Glutamatergic neuron (in vitro differentiated cells): ENCODE results near the gene CFHR3. TPM values are rescaled to one million over a fixed set of nuclear protein-coding genes. Genes with fewer than 3 reads are reported as not detected.

Source experiments
- DNase-seq: peaks from one replicate; pipeline ENCODE4 v3.0.0; 2022
- H3K27ac Mint-ChIP-seq: one replicate; pipeline ENCODE4 v1.8.0; 2020; ENCODE audit warnings: mild to moderate bottlenecking, mixed read lengths, inconsistent platforms; ENCODE audit not compliant: unreplicated experiment
- H3K27me3 Mint-ChIP-seq: one replicate; pipeline ENCODE4 v1.8.0; 2020; ENCODE audit warnings: mild to moderate bottlenecking, moderate library complexity, mixed read lengths, inconsistent platforms; ENCODE audit not compliant: unreplicated experiment
- H3K36me3 Mint-ChIP-seq: one replicate; pipeline ENCODE4 v1.8.0; 2020; ENCODE audit warnings: mild to moderate bottlenecking, mixed read lengths, inconsistent platforms; ENCODE audit not compliant: unreplicated experiment
- H3K4me1 Mint-ChIP-seq: one replicate; pipeline ENCODE4 v1.8.0; 2020; ENCODE audit warnings: mild to moderate bottlenecking, low read depth, mixed read lengths, inconsistent platforms; ENCODE audit not compliant: unreplicated experiment
- H3K4me3 Mint-ChIP-seq: one replicate; pipeline ENCODE4 v1.8.0; 2020; ENCODE audit warnings: mild to moderate bottlenecking, mixed read lengths, inconsistent platforms; ENCODE audit not compliant: unreplicated experiment
- H3K9me3 Mint-ChIP-seq: one replicate; pipeline ENCODE4 v1.8.0; 2020; ENCODE audit warnings: mild to moderate bottlenecking, moderate library complexity, mixed read lengths, inconsistent platforms; ENCODE audit not compliant: unreplicated experiment
- CTCF ChIP-seq: fragments of 200-600 bp; sonication (generic); IDR thresholded peaks from one replicate; pipeline ENCODE4 v1.5.0; 2021; ENCODE audit not compliant: partially characterized antibody, unreplicated experiment
- long read RNA-seq: library from polyadenylated mRNA; unstranded; transcript quantifications from one replicate; pipeline ENCODE4 v2.0.0, GENCODE V29; 2020; ENCODE audit not compliant: unreplicated experiment
- total RNA-seq: library from RNA; stranded (reverse); fragmentation: NEBNext Ultra II Directional; extraction: Animal tissue kit (Norgen Biotek cat#: 25700); gene quantifications from one replicate; pipeline ENCODE4 v1.2.1, GENCODE V29; 2021; ENCODE audit not compliant: unreplicated experiment

CFHR3 gene
- not detected for total RNA-seq
- long read RNA-seq: 0 reads

- Mint-ChIP-seq H3K9me3 (no peaks in the 10 kb centered on the region), H3K36me3 (no peaks in the 10 kb centered on the region), H3K27me3 (no peaks in the 10 kb centered on the region), H3K27ac (no peak within 1 kb of the TSS), H3K4me3 (no peak within 1 kb of the TSS), H3K4me1 (no peaks in the 10 kb centered on the region)
- DNase-seq: no peak
- TF ChIP-seq CTCF: no peak
Observed at GRCh38 chr1:196774603-196775002, at the start of gene CFHR3. Gene CFHR3 (plus strand): TSS chr1:196774840. CDS start chr1:196774887, 47 bp downstream.

- Mint-ChIP-seq H3K4me1 (no peaks in the 10 kb centered on the region), H3K27ac (no peak overlapping the region), H3K4me3 (no peak overlapping the region), H3K27me3 (peaks cover 3% of the 10 kb centered on the region), H3K9me3 (no peaks in the 10 kb centered on the region), H3K36me3 (no peaks in the 10 kb centered on the region)
- DNase-seq: no peak
- no peak for TF ChIP-seq CTCF
Observed at GRCh38 chr1:196732526-196732925, 42.1 kb upstream of the CFHR3 start.

GRCh38 chr1:196733091-196733970 is 41.3 kb upstream of the CFHR3 start:
- Mint-ChIP-seq H3K27ac (no peak overlapping the region), H3K4me1 (no peaks in the 10 kb centered on the region), H3K27me3 (peaks cover 3% of the 10 kb centered on the region), H3K9me3 (peaks cover 3% of the 10 kb centered on the region), H3K4me3 (no peak overlapping the region), H3K36me3 (no peaks in the 10 kb centered on the region)
- no peak for DNase-seq
- TF ChIP-seq CTCF: no peak

GRCh38 chr1:196734006-196734405 is 40.6 kb upstream of the CFHR3 start:
- Mint-ChIP-seq H3K9me3 (peaks cover 3% of the 10 kb centered on the region), H3K27me3 (peaks cover 3% of the 10 kb centered on the region), H3K36me3 (no peaks in the 10 kb centered on the region), H3K4me1 (no peaks in the 10 kb centered on the region), H3K4me3 (no peak overlapping the region), H3K27ac (no peak overlapping the region)
- TF ChIP-seq CTCF: no peak
- DNase-seq: no peak

GRCh38 chr1:196734460-196734859 is 40.2 kb upstream of the CFHR3 start:
- peaks cover 4% of the 10 kb centered on the region for H3K36me3 Mint-ChIP-seq
- TF ChIP-seq CTCF: no peak

More at GRCh38 chr1:196734460-196734859, 40.2 kb upstream of the CFHR3 start:
- no peak for DNase-seq
- H3K9me3 Mint-ChIP-seq: peaks cover 7% of the 10 kb centered on the region
- H3K4me1 Mint-ChIP-seq: no peaks in the 10 kb centered on the region
- H3K4me3 Mint-ChIP-seq: no peak overlapping the region
- H3K27ac Mint-ChIP-seq: no peak overlapping the region
- H3K27me3 Mint-ChIP-seq: peaks cover 3% of the 10 kb centered on the region
